GM12878 (cell line): ENCODE measurements around the gene SLC2A4. TPM values are rescaled to one million over a fixed set of nuclear protein-coding genes. Genes with fewer than 3 reads are reported as not detected.

ENCODE experiments used
- BCL3 ChIP-seq: IDR thresholded peaks from 2 replicates; pipeline ENCODE4 v1.6.1; 2011; ENCODE audit warnings: borderline replicate concordance, low read depth, mild to moderate bottlenecking, moderate library complexity, low read length; ENCODE audit not compliant: insufficient read depth, poor library complexity, severe bottlenecking
- BHLHE40 ChIP-seq, 2 experiments: fragments of 450-650 bp in 1 of 2; IDR thresholded peaks; 2 replicates each; pipeline ENCODE4 v1.6.1; 2011 to 2017; ENCODE audit warnings: low read depth in 2 of 2, borderline replicate concordance in 1 of 2, improper control_type of control experiment in 1 of 2, low read length in 1 of 2, mild to moderate bottlenecking in 1 of 2
- CEBPZ ChIP-seq: fragments of 150-350 bp; IDR thresholded peaks from 2 replicates; pipeline ENCODE4 v1.6.1; 2016; ENCODE audit warnings: low read depth, low read length
- ETV6 ChIP-seq, 2 experiments: fragments of 450-650 bp in 1 of 2; IDR thresholded peaks in 1 of 2; conservative IDR thresholded peaks in 1 of 2; 2 replicates each; pipeline ENCODE4 v1.6.1; 2014; ENCODE audit warnings: antibody characterized with exemption in 1 of 2, borderline replicate concordance in 1 of 2, low read depth in 1 of 2, mild to moderate bottlenecking in 1 of 2, moderate library complexity in 1 of 2
- HSF1 ChIP-seq: fragments of 150-350 bp; IDR thresholded peaks from 2 replicates; pipeline ENCODE4 v1.6.1; 2014; ENCODE audit warnings: mild to moderate bottlenecking, low read depth, low read length
- IRF3 ChIP-seq: fragments of 450-650 bp; IDR thresholded peaks from 2 replicates; pipeline ENCODE4 v1.6.1; 2014; ENCODE audit warnings: mild to moderate bottlenecking
- IRF4 ChIP-seq: IDR thresholded peaks from 2 replicates; pipeline ENCODE4 v1.6.1; 2011; ENCODE audit warnings: low read depth, low read length
- NFYB ChIP-seq: IDR thresholded peaks from 2 replicates; pipeline ENCODE4 v1.6.1; 2011; ENCODE audit warnings: low read depth, mild to moderate bottlenecking, low read length, improper control_type of control experiment, moderate library complexity; ENCODE audit not compliant: insufficient read depth
- NRF1 ChIP-seq: conservative IDR thresholded peaks from 2 replicates; pipeline ENCODE4 v1.6.1; 2011; ENCODE audit warnings: mild to moderate bottlenecking, low read depth, low read length, improper control_type of control experiment
- RELA ChIP-seq: fragments of 450-650 bp; IDR thresholded peaks from 2 replicates; pipeline ENCODE4 v1.8.0; 2014; ENCODE audit warnings: borderline replicate concordance; ENCODE audit not compliant: partially characterized antibody
- SIX5 ChIP-seq: IDR thresholded peaks from 2 replicates; pipeline ENCODE4 v1.6.1; 2011; ENCODE audit warnings: mild to moderate bottlenecking, low read depth, low read length, moderate library complexity; ENCODE audit not compliant: severe bottlenecking
- SMAD1 ChIP-seq: fragments of 450-650 bp; IDR thresholded peaks from 2 replicates; pipeline ENCODE4 v1.6.1; 2018; ENCODE audit warnings: mild to moderate bottlenecking, low read depth; ENCODE audit not compliant: partially characterized antibody
- STAT3 ChIP-seq: IDR thresholded peaks from 2 replicates; pipeline ENCODE4 v1.6.1; 2011; ENCODE audit warnings: low read depth, low read length, improper control_type of control experiment
- SUPT20H ChIP-seq: IDR thresholded peaks from 2 replicates; pipeline ENCODE4 v1.6.1; 2011; ENCODE audit warnings: low read depth, mild to moderate bottlenecking, low read length, moderate library complexity, borderline replicate concordance; ENCODE audit not compliant: control insufficient read depth
- ZNF24 ChIP-seq: fragments of 450-650 bp; IDR thresholded peaks from 2 replicates; pipeline ENCODE4 v1.6.1; 2017; ENCODE audit warnings: antibody characterized with exemption, mild to moderate bottlenecking
- polyA plus RNA-seq, 11 experiments: library from polyadenylated mRNA; depleted of rRNA in 4 of 11; unstranded in 6 of 11; stranded (reverse) in 5 of 11; fragments of >200 nt; fragmentation: Nextera tagmentation in 4 of 11; fragmentation: Illumina TruSeq in 1 of 11; extraction: Ambion mirVana in 4 of 11; extraction: Trizol in 1 of 11; gene quantifications; 1 replicate in 1 of 11; 2 replicates in 10 of 11; pipeline versions ENCODE4 v1.2.1 to v1.2.3, GENCODE V29; 2011 to 2016; ENCODE audit warnings: inconsistent platforms in 2 of 11, missing spikeins in 2 of 11, low read depth in 1 of 11
- total RNA-seq, 4 experiments: library from RNA; depleted of rRNA in 3 of 4; stranded (reverse); fragments of >200 nt in 3 of 4; fragmentation: Illumina TruSeq in 1 of 4; extraction: Trizol in 1 of 4; gene quantifications; 2 replicates each; pipeline versions ENCODE4 v1.2.1 to v1.2.3, GENCODE V29; 2013 to 2021
- TF ChIP-seq, protein P1 (sequence below): fragments of 450-650 bp; IDR thresholded peaks from 2 replicates; pipeline ENCODE4 v1.6.1; 2017; ENCODE audit warnings: mild to moderate bottlenecking, low read depth, inconsistent platforms; ENCODE audit not compliant: poor library complexity, severe bottlenecking

SLC2A4 gene
- total and polyA plus RNA-seq, 10 of the 15 experiments (the other 5 are each of a cell fraction or from before 2014, with no cell fraction given) = 0.03 to 0.23 (median 0.04) TPM; not detected in 4

DNA sequence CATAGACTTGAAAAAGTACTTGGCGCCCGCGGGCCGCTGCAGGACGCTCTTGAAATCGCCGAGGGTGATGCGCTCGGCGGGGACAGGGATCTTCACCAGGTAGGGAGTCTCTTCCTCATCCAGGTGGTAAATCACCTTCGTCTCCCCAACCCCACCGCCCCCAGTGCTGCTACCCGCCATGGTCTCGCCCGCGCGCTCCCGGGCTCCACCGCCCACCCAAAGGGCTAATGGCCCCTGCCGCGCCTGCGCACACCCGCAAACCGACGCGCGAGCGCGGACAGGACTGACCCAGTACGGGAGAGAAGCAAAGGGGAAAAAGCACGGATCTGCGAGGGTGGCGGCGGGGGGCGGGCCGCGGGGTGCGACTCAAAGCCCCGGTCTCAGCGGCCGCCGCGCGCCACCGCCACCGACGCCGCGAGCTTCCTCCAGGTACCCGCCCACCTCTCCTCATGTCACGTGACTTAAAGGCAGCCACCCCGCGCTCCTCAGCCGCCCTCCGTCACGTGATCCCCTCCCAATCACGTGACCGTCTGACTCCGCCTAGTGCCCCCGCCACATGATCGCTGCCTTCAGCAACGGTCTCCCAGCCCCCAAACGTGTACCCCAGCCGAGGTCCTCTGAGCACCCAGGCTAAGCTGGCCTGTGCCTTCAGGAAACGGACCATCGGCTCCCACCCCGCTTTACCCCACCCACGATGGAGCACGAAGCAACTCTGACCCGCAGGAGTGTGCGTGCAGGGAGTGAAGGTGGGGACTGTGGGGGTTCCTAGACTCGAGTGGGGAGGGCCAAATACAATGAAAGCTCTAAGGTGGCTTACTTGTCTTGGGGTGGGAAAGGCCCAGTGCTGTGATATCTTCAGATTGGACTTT is 47.2 kb upstream of the SLC2A4 start, which contains the start of gene DVL2 (continued):
- 0 out of 2 replicates have a peak, but pooled peaks have one; percentile 17 for TF ChIP-seq ZNF24
- peak; percentile 48 for TF ChIP-seq SIX5
- TF ChIP-seq STAT3 = no peak
- TF ChIP-seq CEBPZ = no peak
- peak; percentile 98 for TF ChIP-seq BCL3
- TF ChIP-seq IRF3 = peak; percentile 87; the same call in 1 of the 2 replicates
- TF ChIP-seq HSF1 = no peak
- TF ChIP-seq SUPT20H = no peak
- TF ChIP-seq NFYB = peak; percentile 60; the same call in 1 of the 2 replicates
- TF ChIP-seq IRF4 = no peak
- no peak for TF ChIP-seq ETV6 (conservative IDR thresholded peaks at IDR 0.05 in 1 of 2, IDR thresholded peaks at IDR 0.05 in 1 of 2; ENCODE audit: borderline replicate concordance in 1 of 2, low read depth in 1 of 2)
- TF ChIP-seq BHLHE40 (IDR thresholded peaks at IDR 0.05; ENCODE audit: borderline replicate concordance in 1 of 2, low read depth in 2 of 2, low read length in 1 of 2) = peak; percentile 96 to 100
- TF ChIP-seq, protein P1, sequence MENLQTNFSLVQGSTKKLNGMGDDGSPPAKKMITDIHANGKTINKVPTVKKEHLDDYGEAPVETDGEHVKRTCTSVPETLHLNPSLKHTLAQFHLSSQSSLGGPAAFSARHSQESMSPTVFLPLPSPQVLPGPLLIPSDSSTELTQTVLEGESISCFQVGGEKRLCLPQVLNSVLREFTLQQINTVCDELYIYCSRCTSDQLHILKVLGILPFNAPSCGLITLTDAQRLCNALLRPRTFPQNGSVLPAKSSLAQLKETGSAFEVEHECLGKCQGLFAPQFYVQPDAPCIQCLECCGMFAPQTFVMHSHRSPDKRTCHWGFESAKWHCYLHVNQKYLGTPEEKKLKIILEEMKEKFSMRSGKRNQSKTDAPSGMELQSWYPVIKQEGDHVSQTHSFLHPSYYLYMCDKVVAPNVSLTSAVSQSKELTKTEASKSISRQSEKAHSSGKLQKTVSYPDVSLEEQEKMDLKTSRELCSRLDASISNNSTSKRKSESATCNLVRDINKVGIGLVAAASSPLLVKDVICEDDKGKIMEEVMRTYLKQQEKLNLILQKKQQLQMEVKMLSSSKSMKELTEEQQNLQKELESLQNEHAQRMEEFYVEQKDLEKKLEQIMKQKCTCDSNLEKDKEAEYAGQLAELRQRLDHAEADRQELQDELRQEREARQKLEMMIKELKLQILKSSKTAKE = no peak
- peak; percentile 99 for TF ChIP-seq RELA
- TF ChIP-seq NRF1 = peak; percentile 41; the same call in 1 of the 2 replicates
- peak; percentile 28 for TF ChIP-seq SMAD1
